Ovary (tissue), 3 donors: ENCODE measurements around the gene SPDYE2.
"Not testable (repeated sequence)": the region's sequence is repeated elsewhere in the genome, so short reads cannot be mapped to it uniquely, and the experiment has no call there.

Experiments
- CTCF ChIP-seq, 3 donors: fragments of 450-650 bp in 2 of 3; fragments of 200-600 bp in 1 of 3; IDR thresholded peaks; one replicate each; pipeline versions ENCODE4 v1.5.1 to v1.8.0; 2016 to 2022; ENCODE audit warnings: antibody characterized with exemption in 3 of 3, mild to moderate bottlenecking in 1 of 3
- POLR2A ChIP-seq: fragments of 450-650 bp; IDR thresholded peaks from one replicate; pipeline ENCODE4 v1.6.1; 2017; ENCODE audit warnings: antibody characterized with exemption, mild to moderate bottlenecking, moderate library complexity
- donor health status: DM: no; HTN: no; CAD: no.

GRCh38 chr7:102583495-102583894 is 32.5 kb downstream of the SPDYE2 start:
- TF ChIP-seq CTCF (IDR thresholded peaks at IDR 0.05); POLR2A: not testable (repeated sequence)
